ENCODE data around the gene IRX6. TPM values are rescaled to one million over a fixed set of nuclear protein-coding genes. Genes with fewer than 3 reads are reported as not detected.

IRX6 gene
- total RNA-seq, 1 donor from 2014 or later, result 0.82 TPM

DNA sequence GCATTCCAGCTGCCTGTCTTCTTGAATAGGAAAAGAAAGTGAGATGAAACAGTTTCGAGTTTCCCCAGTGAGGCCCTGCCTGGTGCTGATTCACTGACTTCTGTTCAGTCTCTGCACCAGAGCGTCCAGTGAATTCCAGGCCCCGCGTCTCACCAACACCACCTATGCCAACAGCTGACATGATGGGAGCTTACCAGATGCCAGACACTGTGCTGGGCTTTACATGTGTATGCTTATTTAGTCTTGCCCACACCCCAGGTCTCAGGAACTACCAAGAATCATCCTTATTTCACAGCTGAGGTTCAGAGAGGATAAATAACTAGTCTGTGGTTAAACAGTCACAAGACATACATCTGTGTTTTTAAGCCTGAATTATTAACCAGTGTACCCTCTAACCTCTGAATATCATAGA lies 29.1 kb upstream of the IRX6 start:
- no peak overlapping the region for H3K27ac Mint-ChIP-seq (ENCODE audit: unreplicated experiment)
- H3K9me3 Mint-ChIP-seq (ENCODE audit: unreplicated experiment), result no peaks in the 10 kb centered on the region

DNA sequence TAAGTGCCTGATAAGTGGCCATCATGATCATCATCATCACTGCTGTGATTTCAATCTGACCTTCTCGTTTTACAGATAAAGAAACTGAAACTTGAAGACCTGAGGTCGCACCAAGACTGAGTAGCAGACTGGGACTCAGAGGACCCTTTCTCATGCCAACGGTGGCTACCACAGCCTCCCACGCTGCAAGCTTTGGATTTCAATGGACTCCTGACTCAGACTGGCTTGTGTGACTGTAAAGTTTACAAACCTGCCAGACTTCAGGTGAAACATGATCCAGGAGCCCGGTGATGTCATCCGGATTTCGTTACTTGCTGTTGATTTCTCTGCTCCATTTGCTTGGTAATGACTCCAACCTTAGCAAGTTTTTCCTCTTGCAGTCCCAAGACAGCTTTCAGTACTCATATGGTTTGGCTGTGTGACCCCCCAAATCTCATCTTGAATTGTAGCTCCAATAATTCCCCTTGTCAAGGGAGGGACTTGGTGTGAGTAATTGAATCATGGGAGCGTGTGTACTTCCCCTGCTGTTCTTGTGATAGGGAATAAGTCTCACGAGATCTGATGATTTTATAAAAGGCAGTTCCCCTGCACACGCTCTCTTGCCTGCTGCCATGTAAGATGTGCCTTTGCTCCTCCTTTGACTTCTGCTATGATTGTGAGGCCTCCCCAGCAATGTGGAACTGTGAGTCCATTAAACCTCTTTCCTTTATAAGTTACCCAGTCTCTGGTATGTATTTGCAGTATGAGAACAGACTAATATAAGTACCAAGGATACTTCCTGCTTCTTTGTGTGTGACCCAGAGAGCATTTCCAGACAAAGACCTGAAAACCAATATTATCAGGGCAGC lies 26.7 kb upstream of the IRX6 start:
- Mint-ChIP-seq H3K27me3 (ENCODE audit: unreplicated experiment) (no peaks in the 10 kb centered on the region), H3K36me3 (ENCODE audit: low read depth, unreplicated experiment) (no peaks in the 10 kb centered on the region), H3K4me3 (ENCODE audit: unreplicated experiment) (no peak overlapping the region), H3K4me1 (ENCODE audit: unreplicated experiment) (no peaks in the 10 kb centered on the region), H3K27ac (ENCODE audit: unreplicated experiment) (no peak overlapping the region), H3K9me3 (ENCODE audit: unreplicated experiment) (no peaks in the 10 kb centered on the region)
- no peak for DNase-seq (ENCODE audit: low spot score)
- TF ChIP-seq, protein P1, sequence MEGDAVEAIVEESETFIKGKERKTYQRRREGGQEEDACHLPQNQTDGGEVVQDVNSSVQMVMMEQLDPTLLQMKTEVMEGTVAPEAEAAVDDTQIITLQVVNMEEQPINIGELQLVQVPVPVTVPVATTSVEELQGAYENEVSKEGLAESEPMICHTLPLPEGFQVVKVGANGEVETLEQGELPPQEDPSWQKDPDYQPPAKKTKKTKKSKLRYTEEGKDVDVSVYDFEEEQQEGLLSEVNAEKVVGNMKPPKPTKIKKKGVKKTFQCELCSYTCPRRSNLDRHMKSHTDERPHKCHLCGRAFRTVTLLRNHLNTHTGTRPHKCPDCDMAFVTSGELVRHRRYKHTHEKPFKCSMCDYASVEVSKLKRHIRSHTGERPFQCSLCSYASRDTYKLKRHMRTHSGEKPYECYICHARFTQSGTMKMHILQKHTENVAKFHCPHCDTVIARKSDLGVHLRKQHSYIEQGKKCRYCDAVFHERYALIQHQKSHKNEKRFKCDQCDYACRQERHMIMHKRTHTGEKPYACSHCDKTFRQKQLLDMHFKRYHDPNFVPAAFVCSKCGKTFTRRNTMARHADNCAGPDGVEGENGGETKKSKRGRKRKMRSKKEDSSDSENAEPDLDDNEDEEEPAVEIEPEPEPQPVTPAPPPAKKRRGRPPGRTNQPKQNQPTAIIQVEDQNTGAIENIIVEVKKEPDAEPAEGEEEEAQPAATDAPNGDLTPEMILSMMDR (IDR thresholded peaks at IDR 0.05; ENCODE audit: unreplicated experiment), result no peak

More for the DNA sequence above, 29.1 kb upstream of the IRX6 start:
- DNase-seq (ENCODE audit: low spot score), result no peak
- Mint-ChIP-seq H3K27me3 (ENCODE audit: unreplicated experiment) (no peaks in the 10 kb centered on the region), H3K4me3 (ENCODE audit: unreplicated experiment) (no peak overlapping the region), H3K36me3 (ENCODE audit: low read depth, unreplicated experiment) (no peaks in the 10 kb centered on the region), H3K4me1 (ENCODE audit: unreplicated experiment) (no peaks in the 10 kb centered on the region)
- TF ChIP-seq, protein P1 (IDR thresholded peaks at IDR 0.05; ENCODE audit: unreplicated experiment), result no peak

DNA sequence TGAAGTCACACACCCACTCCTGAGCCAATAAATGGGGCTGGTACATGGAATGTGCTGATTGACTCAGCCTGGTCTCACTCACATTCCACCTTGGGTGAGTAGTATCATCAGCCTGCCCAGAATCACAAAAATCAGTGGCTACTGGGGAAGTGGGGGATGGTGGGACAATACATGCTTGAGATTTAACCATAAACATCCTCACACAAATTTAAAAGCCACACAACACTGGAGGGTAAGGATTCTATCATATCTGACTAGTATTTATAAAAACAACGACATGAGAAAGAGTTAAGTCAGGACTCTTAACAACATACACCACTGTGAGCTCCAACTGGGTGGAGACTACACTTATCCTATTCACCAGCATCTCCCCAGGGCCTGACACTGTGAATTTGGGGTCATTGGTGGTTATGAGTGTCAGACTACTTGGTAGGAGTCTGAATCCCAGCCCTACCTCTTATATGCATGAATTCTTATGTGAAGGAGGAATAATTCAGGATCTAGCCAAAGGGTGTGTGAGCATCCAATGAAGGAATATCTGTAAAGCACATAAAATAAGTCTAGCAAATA lies 26.0 kb upstream of the IRX6 start:
- Mint-ChIP-seq H3K4me3 (ENCODE audit: unreplicated experiment) (no peak overlapping the region), H3K27me3 (ENCODE audit: unreplicated experiment) (no peaks in the 10 kb centered on the region), H3K36me3 (ENCODE audit: low read depth, unreplicated experiment) (no peaks in the 10 kb centered on the region), H3K9me3 (ENCODE audit: unreplicated experiment) (no peaks in the 10 kb centered on the region), H3K4me1 (ENCODE audit: unreplicated experiment) (peaks cover 2% of the 10 kb centered on the region), H3K27ac (ENCODE audit: unreplicated experiment) (no peak overlapping the region)
- DNase-seq (ENCODE audit: low spot score), result no peak
- TF ChIP-seq, protein P1 (IDR thresholded peaks at IDR 0.05; ENCODE audit: unreplicated experiment), result no peak

DNA sequence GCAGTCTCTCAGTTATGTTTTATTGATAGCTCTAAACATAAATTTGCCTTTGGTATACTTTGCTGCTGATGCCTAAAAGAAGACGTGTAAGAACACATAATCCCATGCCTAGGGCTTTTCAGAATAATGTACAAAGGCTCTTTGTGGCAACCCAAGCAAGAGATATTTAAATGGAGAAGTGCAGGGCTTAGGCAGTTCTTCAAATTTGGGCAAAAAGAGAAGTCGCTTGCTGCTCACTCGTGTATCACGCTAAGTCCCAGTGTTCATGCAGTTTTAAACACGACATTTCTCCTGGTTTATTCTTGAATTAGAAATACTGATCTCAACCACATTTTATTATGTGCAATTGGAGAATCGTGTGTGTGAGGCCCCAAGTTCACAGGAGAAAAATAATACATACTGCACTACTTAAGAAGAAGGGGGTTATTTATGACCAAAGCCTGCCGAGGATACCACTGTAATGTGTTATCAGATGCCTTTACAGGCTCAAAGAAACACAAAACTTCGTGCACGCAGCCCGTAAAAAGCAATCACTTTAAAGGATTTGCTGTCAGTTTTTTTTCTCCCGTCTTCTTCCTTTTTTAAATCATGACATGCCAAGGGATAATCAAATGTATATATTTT lies 22.5 kb upstream of the IRX6 start:
- Mint-ChIP-seq H3K9me3 (ENCODE audit: unreplicated experiment) (no peaks in the 10 kb centered on the region), H3K4me1 (ENCODE audit: unreplicated experiment) (peaks cover 2% of the 10 kb centered on the region), H3K27me3 (ENCODE audit: unreplicated experiment) (no peaks in the 10 kb centered on the region), H3K27ac (ENCODE audit: unreplicated experiment) (no peak overlapping the region), H3K36me3 (ENCODE audit: low read depth, unreplicated experiment) (no peaks in the 10 kb centered on the region), H3K4me3 (ENCODE audit: unreplicated experiment) (no peak overlapping the region)
- no peak for DNase-seq (ENCODE audit: low spot score)
- TF ChIP-seq, protein P1 (IDR thresholded peaks at IDR 0.05; ENCODE audit: unreplicated experiment), result no peak

DNA sequence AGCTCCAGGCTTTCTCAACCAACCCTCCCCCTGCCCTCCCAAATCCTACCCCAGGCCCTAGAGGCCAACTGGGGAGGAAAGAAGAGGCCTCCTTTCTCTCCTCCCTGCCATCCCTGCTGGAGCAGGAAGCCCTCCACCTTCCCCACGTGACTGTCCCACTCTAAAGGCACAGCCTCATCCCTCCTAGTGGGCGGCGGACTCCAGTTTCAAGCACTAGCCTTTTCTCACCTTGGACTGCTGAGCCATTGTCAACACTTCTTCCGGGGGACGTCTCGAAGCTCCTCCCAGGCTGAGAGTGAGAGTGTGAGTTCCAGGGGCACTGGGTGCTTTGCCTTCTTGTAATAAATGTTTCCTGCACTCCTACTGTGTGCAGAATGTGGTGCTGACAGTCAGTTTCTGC lies 21.4 kb upstream of the IRX6 start:
- Mint-ChIP-seq H3K4me3 (ENCODE audit: unreplicated experiment) (no peak overlapping the region), H3K36me3 (ENCODE audit: low read depth, unreplicated experiment) (no peaks in the 10 kb centered on the region), H3K9me3 (ENCODE audit: unreplicated experiment) (no peaks in the 10 kb centered on the region), H3K27me3 (ENCODE audit: unreplicated experiment) (no peaks in the 10 kb centered on the region), H3K4me1 (ENCODE audit: unreplicated experiment) (peaks cover 2% of the 10 kb centered on the region), H3K27ac (ENCODE audit: unreplicated experiment) (no peak overlapping the region)
- DNase-seq (ENCODE audit: low spot score), result no peak
- TF ChIP-seq, protein P1 (IDR thresholded peaks at IDR 0.05; ENCODE audit: unreplicated experiment), result no peak

Data from endothelial cell (in vitro differentiated cells).